ENCODE results near the gene MRPS5. TPM values are rescaled to one million over a fixed set of nuclear protein-coding genes. Genes with fewer than 3 reads are reported as not detected.
A peak's percentile ranks its signal among the peaks of the same experiment; 100 is the strongest.

Gene MRPS5
- total RNA-seq, 1 donor from 2014 or later = 47.5 TPM

DNA sequence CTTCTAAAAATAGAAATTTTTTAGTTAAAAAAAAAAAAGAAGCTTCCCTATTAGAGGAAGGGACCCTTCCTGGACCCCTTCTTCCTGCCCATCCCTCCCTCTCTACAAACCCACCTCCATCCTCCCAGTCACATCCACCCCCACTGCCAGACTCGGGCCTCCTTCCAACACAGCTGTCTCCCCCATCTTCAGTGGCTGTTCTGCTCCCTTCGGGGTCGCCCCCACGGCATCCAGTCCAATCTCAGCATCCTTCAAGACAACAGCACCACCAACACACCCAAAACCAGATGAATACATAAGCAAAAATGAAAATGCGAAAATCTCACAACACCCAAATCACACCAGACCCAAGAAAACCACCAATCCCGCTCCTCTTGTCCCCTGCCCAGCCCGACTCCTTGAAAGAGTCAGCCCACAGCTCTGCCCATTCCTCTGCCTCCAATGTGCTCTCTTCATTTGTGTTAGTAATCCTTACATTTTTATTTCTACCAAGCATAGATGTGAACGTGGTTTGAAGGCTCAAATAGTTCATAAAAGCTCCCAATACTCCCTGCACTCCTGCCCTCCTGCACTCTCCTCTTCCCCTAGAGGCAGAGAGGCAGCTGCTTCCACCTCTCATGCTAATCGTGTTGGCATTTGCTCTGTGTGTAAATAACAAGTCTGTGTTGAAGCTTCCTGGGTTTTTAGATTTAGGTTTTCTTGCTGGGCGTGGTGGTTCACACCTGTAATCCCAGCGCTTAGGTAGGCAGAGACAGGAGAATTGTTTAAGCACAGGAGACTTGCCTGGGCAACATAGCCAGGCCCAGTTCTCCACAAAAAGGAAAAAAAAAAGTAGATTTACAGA, 59.1 kb downstream of the MRPS5 start:
- H3K4me1 Mint-ChIP-seq (ENCODE audit: unreplicated experiment) = peaks cover 9% of the 10 kb centered on the region
- peaks cover 12% of the 10 kb centered on the region for H3K27me3 Mint-ChIP-seq (ENCODE audit: unreplicated experiment)
- no peaks in the 10 kb centered on the region for H3K36me3 Mint-ChIP-seq (ENCODE audit: low read depth, unreplicated experiment)
- no peak for DNase-seq (ENCODE audit: low spot score)
- no peaks in the 10 kb centered on the region for H3K9me3 Mint-ChIP-seq (ENCODE audit: unreplicated experiment)
- no peak overlapping the region for H3K4me3 Mint-ChIP-seq (ENCODE audit: unreplicated experiment)
- TF ChIP-seq, protein P1, sequence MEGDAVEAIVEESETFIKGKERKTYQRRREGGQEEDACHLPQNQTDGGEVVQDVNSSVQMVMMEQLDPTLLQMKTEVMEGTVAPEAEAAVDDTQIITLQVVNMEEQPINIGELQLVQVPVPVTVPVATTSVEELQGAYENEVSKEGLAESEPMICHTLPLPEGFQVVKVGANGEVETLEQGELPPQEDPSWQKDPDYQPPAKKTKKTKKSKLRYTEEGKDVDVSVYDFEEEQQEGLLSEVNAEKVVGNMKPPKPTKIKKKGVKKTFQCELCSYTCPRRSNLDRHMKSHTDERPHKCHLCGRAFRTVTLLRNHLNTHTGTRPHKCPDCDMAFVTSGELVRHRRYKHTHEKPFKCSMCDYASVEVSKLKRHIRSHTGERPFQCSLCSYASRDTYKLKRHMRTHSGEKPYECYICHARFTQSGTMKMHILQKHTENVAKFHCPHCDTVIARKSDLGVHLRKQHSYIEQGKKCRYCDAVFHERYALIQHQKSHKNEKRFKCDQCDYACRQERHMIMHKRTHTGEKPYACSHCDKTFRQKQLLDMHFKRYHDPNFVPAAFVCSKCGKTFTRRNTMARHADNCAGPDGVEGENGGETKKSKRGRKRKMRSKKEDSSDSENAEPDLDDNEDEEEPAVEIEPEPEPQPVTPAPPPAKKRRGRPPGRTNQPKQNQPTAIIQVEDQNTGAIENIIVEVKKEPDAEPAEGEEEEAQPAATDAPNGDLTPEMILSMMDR (IDR thresholded peaks at IDR 0.05; ENCODE audit: unreplicated experiment) = no peak
- H3K27ac Mint-ChIP-seq (ENCODE audit: unreplicated experiment) = peak overlapping the region; percentile 33

DNA sequence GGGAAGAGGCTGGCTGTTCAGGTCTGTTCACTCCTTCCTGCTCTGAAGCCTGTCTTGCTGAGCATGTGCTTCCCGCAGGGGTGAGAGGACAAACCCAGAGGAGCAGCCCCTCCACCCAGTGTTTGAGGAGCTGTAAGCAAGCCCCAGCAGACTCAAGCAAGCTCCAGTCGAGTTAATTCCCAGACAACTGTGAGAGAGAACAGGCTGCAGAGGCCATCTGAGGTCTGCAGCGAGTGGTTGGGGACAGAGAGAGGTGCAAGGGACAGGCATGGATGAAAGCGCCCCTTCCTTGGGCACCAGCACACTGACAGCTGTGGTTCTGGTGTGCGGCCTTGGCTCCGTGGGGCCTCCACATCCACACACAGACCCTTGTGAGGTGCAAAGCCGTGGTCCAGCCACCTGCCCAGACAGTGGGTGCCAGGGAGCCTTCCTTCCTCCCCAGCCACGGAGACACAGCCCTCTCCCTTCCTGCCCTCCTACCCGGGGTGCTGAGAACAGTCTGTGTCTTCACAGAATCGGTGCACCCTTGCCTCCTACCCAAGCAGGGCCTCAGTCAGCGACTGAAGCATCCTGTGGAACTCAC, 59.9 kb downstream of the MRPS5 start:
- TF ChIP-seq, protein P1 (IDR thresholded peaks at IDR 0.05; ENCODE audit: unreplicated experiment) = no peak
- no peak overlapping the region for H3K27ac Mint-ChIP-seq (ENCODE audit: unreplicated experiment)
- H3K36me3 Mint-ChIP-seq (ENCODE audit: low read depth, unreplicated experiment) = no peaks in the 10 kb centered on the region
- no peak overlapping the region for H3K4me3 Mint-ChIP-seq (ENCODE audit: unreplicated experiment)
- no peak for DNase-seq (ENCODE audit: low spot score)
- peaks cover 9% of the 10 kb centered on the region for H3K4me1 Mint-ChIP-seq (ENCODE audit: unreplicated experiment)
- H3K9me3 Mint-ChIP-seq (ENCODE audit: unreplicated experiment) = no peaks in the 10 kb centered on the region
- H3K27me3 Mint-ChIP-seq (ENCODE audit: unreplicated experiment) = peaks cover 12% of the 10 kb centered on the region

GRCh38 chr2:95061119-95061512, 60.5 kb downstream of the MRPS5 start:
- H3K4me3 Mint-ChIP-seq (ENCODE audit: unreplicated experiment) = no peak overlapping the region
- no peak overlapping the region for H3K27ac Mint-ChIP-seq (ENCODE audit: unreplicated experiment)
- H3K36me3 Mint-ChIP-seq (ENCODE audit: low read depth, unreplicated experiment) = no peaks in the 10 kb centered on the region
- TF ChIP-seq, protein P1 (IDR thresholded peaks at IDR 0.05; ENCODE audit: unreplicated experiment) = no peak
- H3K27me3 Mint-ChIP-seq (ENCODE audit: unreplicated experiment) = peaks cover 12% of the 10 kb centered on the region
- no peaks in the 10 kb centered on the region for H3K9me3 Mint-ChIP-seq (ENCODE audit: unreplicated experiment)
- no peak for DNase-seq (ENCODE audit: low spot score)
- H3K4me1 Mint-ChIP-seq (ENCODE audit: unreplicated experiment) = peaks cover 9% of the 10 kb centered on the region

GRCh38 chr2:95060446-95061118, 61.0 kb downstream of the MRPS5 start:
- TF ChIP-seq, protein P1 (IDR thresholded peaks at IDR 0.05; ENCODE audit: unreplicated experiment) = no peak
- peaks cover 12% of the 10 kb centered on the region for H3K27me3 Mint-ChIP-seq (ENCODE audit: unreplicated experiment)
- H3K9me3 Mint-ChIP-seq (ENCODE audit: unreplicated experiment) = no peaks in the 10 kb centered on the region
- DNase-seq (ENCODE audit: low spot score) = no peak
- H3K36me3 Mint-ChIP-seq (ENCODE audit: low read depth, unreplicated experiment) = no peaks in the 10 kb centered on the region
- no peak overlapping the region for H3K27ac Mint-ChIP-seq (ENCODE audit: unreplicated experiment)
- H3K4me3 Mint-ChIP-seq (ENCODE audit: unreplicated experiment) = no peak overlapping the region
- H3K4me1 Mint-ChIP-seq (ENCODE audit: unreplicated experiment) = peaks cover 9% of the 10 kb centered on the region
